Activated naive CD4-positive, alpha-beta T cell treated with Interleukin-2 at 50 U/mL for 16 hours (primary cell): ENCODE data around the gene KPNB1.

ENCODE experiments used
- DNase-seq: peaks from one replicate; pipeline ENCODE4 v3.0.0-alpha.2; 2020

The KPNB1 gene

GRCh38 chr17:47649153-47649971 lies at the start of gene KPNB1:
Gene KPNB1, plus strand, starts transcription at chr17:47649919. Its CDS starts 326 bp downstream, at chr17:47650245.
- DNase-seq, result peak; percentile 98

DNA sequence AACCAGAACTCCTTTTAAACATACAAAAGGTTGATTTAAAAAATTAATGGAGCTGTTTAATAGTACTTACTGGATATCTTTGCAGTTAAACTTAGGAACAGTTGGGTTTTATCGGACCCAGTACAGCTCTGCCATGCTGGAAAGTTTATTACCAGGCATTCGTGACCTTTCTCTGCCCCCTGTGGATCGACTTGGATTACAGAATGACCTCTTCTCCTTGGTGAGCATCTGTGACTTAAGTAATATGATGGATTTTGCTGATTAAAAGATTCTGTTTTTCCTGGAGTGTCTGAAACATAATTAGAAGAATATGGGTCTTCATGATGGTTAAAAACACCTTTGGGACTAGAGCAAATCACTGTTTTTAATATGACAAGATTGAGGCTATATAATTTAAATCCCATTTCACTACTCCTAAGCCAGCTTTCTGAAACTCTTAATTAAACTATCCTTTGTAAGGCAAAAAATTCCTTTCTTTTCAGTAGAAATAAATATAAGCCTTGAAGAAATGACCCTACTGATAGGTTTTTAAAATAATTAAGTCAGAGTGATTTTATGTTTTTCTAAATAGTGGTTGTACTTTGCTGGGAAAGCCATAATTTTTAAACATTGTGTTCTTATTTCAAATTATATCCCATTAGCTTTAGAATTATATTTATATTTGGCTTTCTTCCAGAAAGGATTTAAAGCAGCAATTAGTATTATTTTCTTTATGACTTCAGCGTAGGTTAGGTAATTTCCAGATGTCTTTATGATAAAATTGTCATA lies 45.7 kb upstream of the KPNB1 start:
- no peak for DNase-seq

- no peak for DNase-seq
Measured at GRCh38 chr17:47604598-47604927, 45.2 kb upstream of the KPNB1 start.

DNA sequence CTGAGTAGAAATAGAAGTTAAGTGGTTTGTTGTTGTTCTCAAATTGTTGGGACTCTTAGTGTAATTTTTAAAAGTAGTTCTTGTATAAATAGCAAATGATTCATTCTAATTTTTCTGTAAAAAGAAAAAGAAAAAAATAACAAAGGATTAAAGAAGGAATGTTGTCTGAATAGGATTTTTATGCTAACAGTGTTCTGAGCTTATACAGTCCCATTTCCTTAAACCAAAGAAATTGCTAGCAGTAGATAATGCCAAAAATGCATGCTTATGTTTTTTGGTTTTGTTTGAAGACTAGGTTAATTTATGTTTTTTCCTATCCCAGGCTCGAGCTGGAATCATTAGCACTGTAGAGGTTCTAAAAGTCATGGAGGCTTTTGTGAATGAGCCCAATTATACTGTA lies 44.7 kb upstream of the KPNB1 start:
- DNase-seq, result no peak

DNA sequence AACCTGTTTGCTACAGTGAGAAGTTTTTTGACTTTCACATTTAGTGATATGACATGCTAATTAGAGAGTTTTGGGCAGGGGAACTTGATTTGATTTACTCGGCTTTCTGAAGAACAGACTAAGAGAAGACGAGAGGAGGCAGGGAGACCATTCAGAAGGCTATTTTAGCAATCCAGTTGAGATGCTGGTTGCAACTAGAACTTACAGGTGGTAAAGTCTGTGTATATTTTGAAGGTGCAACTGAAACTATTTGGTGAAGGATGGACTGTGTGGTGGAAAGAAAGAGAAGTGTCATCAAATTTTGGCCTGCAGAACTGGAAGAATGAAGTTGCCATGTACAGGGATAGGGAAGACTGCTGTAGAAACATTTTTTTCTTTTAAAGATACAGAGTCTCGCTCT lies 42.2 kb upstream of the KPNB1 start:
- DNase-seq, result no peak

- no peak for DNase-seq
Measured at GRCh38 chr17:47611372-47612350, 38.1 kb upstream of the KPNB1 start.

DNA sequence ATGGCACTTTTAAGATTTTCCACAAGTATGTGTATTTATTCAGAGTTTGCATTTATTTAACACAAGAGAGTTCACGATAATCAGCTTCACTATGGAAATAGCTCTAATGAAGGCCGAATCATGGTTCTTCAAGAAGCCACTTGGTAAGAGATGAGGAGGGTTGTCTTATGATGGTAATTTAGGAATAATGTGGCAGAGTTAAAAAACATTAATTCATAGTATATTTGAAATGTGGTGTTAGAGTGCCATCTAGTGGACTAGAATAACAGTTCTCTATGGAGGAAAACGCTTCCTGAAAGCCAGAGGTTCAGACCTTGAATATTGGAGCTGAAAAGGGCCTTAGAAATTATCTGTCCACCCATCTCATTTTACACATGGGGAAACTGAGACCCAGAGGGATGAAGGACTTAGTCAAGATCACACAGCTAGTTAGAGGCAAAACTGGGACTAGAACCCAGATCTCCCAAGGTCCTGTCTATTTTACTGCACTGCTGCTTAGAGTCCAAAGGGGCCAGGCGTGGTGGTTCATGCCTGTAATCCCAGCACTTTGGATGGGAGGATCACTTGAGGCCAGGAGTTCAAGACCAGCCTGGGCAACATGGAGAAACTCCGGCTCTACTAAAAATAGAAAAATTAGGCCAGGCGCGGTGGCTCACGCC lies 33.8 kb upstream of the KPNB1 start:
- no peak for DNase-seq

DNA sequence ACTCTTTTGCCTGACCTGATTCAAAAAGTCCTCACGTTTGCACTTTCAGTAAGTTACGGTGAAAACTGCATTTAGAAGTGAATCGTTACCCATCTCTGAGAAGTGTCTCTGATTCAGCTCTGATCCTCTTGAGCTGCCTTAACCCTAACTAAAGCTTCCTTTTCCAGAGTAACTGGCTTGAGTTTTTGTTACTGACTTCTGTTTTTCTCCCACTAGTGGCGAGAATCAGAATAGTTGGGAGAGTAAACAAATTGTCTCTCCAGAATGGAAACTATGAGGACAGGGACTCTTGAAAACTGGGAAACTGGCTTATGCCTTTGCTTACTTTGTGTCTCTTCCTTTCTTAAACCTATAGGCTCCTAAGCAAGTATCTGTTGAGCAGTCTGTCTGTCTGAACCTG lies 31.3 kb upstream of the KPNB1 start:
- no peak for DNase-seq

GRCh38 chr17:47620503-47621245 lies 29.0 kb upstream of the KPNB1 start:
- DNase-seq, result no peak

GRCh38 chr17:47621293-47622179 lies 28.2 kb upstream of the KPNB1 start:
- DNase-seq, result no peak

- no peak for DNase-seq
Measured at GRCh38 chr17:47622180-47622549, 27.6 kb upstream of the KPNB1 start.

GRCh38 chr17:47624727-47625068 lies 25.0 kb upstream of the KPNB1 start:
- DNase-seq, result no peak

DNA sequence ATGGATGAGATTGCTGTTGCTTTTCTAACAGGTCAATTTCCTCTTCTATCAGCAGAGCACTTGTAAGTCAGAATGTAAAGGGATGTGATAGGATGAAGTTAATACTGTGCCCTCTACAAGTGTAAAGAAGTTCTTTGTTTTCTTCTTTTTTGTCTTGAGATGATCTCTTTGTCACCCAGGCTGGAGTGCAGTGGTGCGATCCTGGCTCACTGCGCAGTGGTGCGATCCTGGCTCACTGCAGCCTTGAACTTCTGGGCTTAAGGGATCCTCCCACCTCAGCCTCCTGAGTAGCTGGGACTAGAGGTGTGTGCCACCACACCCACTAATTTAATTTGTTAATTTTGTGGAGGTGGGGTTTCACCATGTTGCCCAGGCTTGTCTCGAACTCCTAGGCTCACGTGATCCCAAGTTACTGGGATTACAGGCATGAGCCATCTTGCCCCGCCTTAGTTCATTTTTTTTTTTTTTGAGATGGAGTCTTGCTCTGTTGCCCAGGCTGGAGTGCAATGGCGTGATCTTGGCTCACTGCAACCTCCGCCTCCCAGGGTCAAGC lies 21.6 kb upstream of the KPNB1 start:
- DNase-seq, result no peak

GRCh38 chr17:47629826-47630225 lies 19.9 kb upstream of the KPNB1 start:
- DNase-seq, result no peak

DNA sequence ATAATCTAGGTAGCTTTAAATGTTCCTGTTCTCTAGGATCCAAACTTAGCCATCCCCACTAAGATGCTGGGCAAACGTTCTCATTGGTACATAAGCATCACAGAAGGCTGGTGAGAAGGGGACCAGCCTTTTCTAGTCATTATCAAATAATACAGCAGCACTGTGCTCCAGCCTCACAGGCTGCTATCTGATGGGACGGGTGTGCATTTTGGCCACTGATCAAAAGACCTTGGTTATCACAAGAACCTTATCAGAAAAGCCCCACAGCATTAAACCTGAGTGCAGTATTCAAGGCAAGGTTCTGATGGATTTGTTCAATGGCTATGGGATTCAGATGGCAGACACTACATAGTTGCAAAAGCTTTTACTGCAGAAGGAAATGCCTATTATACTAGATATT lies 19.1 kb upstream of the KPNB1 start:
- no peak for DNase-seq

GRCh38 chr17:47632991-47633390 lies 16.7 kb upstream of the KPNB1 start:
- no peak for DNase-seq

- DNase-seq, result no peak
Measured at GRCh38 chr17:47633996-47634395, 15.7 kb upstream of the KPNB1 start.

DNA sequence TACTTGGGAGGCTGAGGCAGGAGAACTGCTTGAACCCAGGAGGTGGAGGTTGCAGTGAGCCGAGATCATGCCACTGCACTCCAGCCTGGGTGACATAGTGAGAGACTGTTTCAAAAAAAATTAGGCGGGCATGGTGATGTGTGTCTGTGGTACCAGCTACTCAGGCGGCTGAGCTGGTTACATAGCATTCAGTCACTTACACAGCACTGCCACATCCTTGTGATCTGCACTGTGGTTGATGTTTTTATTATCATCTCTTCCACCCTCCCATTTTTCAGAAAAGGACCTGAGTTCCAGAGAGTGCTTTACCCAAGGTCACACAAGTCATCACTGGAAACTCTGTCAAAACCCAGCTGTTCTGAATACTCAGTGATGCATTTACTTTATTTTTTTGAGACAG lies 14.8 kb upstream of the KPNB1 start:
- no peak for DNase-seq

DNA sequence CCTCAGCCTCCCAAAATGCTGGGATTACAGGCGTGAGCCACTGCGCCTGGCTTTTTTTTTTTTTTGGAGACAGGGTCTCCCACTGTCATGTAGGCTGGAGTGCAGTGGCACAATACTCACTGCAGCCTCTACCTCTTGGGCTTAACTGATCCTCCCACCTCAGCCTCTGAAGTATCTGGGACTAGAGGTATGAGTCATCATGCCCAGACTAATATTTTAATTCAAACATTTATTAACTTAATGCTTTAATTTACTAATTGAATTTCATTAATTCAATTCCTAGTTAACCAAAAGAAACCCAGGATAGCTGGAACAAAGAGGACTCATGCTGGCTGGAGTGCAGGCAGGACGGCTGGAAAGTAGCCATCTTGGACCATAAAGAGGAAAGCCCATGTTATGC lies 14.0 kb upstream of the KPNB1 start:
- no peak for DNase-seq

DNA sequence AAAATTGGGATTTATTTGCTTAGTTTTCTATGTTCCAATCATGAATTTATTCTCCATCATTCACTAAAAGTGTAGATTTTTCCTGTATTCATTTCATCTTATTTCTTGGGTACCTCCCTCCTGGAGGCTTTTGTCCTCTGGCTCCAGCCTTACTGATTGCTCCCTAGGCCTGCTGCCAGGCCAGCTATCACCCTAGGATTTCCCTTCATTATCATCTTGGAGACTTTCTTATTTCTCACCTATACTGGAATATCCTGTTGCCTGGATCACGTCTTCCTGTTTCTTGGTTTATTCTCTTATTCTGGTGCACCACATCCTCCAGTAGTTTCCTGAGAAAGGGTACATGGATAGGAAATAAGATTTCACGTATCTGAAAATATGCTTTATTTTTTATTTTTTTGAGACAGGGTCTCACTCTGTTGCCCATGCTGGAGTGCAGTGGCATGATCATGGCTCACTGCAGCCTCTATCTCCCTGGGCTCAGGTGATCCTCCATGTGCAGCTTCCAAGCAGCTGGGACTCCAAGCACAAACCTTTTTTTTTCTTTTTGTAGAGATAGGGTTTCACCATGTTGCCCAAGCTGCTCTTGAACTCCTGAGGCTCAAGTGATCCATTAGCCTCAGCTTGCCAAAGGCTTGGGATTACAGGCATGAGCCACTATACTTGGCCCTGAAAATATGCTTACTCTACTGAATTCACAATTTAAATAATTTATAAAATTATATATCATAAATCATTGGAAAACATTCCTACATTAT lies 13.3 kb upstream of the KPNB1 start:
- DNase-seq, result no peak
